Glutamatergic neuron (in vitro differentiated cells): ENCODE results near the gene AHNAK2. TPM values are rescaled to one million over a fixed set of nuclear protein-coding genes. Genes with fewer than 3 reads are reported as not detected.
"Not testable (repeated sequence)": the region's sequence is repeated elsewhere in the genome, so short reads cannot be mapped to it uniquely, and the experiment has no call there.

Experiments
- DNase-seq: peaks from one replicate; pipeline ENCODE4 v3.0.0; 2022
- H3K27ac Mint-ChIP-seq: one replicate; pipeline ENCODE4 v1.8.0; 2020; ENCODE audit warnings: mild to moderate bottlenecking, mixed read lengths, inconsistent platforms; ENCODE audit not compliant: unreplicated experiment
- H3K27me3 Mint-ChIP-seq: one replicate; pipeline ENCODE4 v1.8.0; 2020; ENCODE audit warnings: mild to moderate bottlenecking, moderate library complexity, mixed read lengths, inconsistent platforms; ENCODE audit not compliant: unreplicated experiment
- H3K36me3 Mint-ChIP-seq: one replicate; pipeline ENCODE4 v1.8.0; 2020; ENCODE audit warnings: mild to moderate bottlenecking, mixed read lengths, inconsistent platforms; ENCODE audit not compliant: unreplicated experiment
- H3K4me1 Mint-ChIP-seq: one replicate; pipeline ENCODE4 v1.8.0; 2020; ENCODE audit warnings: mild to moderate bottlenecking, low read depth, mixed read lengths, inconsistent platforms; ENCODE audit not compliant: unreplicated experiment
- H3K4me3 Mint-ChIP-seq: one replicate; pipeline ENCODE4 v1.8.0; 2020; ENCODE audit warnings: mild to moderate bottlenecking, mixed read lengths, inconsistent platforms; ENCODE audit not compliant: unreplicated experiment
- H3K9me3 Mint-ChIP-seq: one replicate; pipeline ENCODE4 v1.8.0; 2020; ENCODE audit warnings: mild to moderate bottlenecking, moderate library complexity, mixed read lengths, inconsistent platforms; ENCODE audit not compliant: unreplicated experiment
- total RNA-seq: library from RNA; stranded (reverse); fragmentation: NEBNext Ultra II Directional; extraction: Animal tissue kit (Norgen Biotek cat#: 25700); gene quantifications from one replicate; pipeline ENCODE4 v1.2.1, GENCODE V29; 2021; ENCODE audit not compliant: unreplicated experiment
- TF ChIP-seq, protein P1 (sequence below): fragments of 200-600 bp; sonication (generic); IDR thresholded peaks from one replicate; pipeline ENCODE4 v1.5.0; 2021; ENCODE audit not compliant: partially characterized antibody, unreplicated experiment

Gene AHNAK2
- total RNA-seq, 1 donor from 2014 or later: 44.8 TPM

DNA sequence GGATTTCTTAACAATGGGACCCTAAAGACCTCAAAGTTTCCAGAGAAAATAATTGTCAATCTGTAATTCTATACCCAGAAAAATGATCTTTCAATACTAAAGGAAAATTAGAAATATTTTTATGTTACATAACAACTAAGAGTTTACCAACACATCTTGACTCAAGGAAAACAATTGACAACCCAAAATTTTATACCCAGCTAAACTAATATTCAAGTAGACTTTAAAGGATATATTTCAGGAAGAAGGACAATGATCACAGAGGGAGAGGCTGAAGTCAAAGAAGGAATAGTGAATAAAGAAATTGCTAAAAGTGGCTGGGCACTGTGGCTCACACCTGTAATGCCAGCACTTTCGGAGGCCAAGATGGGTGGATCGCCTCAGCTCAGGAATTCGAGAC, 66.1 kb downstream of the AHNAK2 start:
- Mint-ChIP-seq H3K4me3 (no peak overlapping the region), H3K27me3 (peaks cover 9% of the 10 kb centered on the region), H3K36me3 (peaks cover 23% of the 10 kb centered on the region), H3K9me3 (peaks cover 7% of the 10 kb centered on the region), H3K4me1 (no peaks in the 10 kb centered on the region), H3K27ac (no peak overlapping the region)
- TF ChIP-seq, protein P1, sequence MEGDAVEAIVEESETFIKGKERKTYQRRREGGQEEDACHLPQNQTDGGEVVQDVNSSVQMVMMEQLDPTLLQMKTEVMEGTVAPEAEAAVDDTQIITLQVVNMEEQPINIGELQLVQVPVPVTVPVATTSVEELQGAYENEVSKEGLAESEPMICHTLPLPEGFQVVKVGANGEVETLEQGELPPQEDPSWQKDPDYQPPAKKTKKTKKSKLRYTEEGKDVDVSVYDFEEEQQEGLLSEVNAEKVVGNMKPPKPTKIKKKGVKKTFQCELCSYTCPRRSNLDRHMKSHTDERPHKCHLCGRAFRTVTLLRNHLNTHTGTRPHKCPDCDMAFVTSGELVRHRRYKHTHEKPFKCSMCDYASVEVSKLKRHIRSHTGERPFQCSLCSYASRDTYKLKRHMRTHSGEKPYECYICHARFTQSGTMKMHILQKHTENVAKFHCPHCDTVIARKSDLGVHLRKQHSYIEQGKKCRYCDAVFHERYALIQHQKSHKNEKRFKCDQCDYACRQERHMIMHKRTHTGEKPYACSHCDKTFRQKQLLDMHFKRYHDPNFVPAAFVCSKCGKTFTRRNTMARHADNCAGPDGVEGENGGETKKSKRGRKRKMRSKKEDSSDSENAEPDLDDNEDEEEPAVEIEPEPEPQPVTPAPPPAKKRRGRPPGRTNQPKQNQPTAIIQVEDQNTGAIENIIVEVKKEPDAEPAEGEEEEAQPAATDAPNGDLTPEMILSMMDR: no peak
- DNase-seq: no peak

DNA sequence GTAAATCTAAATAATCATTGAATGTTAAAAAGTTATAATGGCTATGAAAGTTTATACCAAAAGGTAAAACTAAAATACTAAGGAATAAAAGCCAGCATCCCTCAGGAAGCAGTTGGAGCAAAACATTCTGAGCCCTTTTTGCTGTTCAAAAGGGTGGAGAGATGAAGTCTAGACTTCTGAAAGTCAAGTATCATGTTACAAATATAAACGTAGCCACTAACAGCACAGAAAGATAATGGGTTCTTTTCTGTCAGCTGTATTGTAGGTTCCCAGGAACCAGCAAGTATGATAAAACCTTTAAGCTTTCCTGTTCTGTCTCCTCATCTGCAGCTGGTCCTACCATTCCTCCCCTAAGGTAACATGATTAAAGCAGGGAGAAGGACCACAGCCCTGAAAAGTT, 69.9 kb downstream of the AHNAK2 start:
- DNase-seq: no peak
- Mint-ChIP-seq H3K27me3 (peaks cover 14% of the 10 kb centered on the region), H3K36me3 (peaks cover 39% of the 10 kb centered on the region), H3K27ac (no peak overlapping the region), H3K9me3 (peaks cover 7% of the 10 kb centered on the region), H3K4me1 (no peaks in the 10 kb centered on the region), H3K4me3 (no peak overlapping the region)
- TF ChIP-seq, protein P1: no peak

DNA sequence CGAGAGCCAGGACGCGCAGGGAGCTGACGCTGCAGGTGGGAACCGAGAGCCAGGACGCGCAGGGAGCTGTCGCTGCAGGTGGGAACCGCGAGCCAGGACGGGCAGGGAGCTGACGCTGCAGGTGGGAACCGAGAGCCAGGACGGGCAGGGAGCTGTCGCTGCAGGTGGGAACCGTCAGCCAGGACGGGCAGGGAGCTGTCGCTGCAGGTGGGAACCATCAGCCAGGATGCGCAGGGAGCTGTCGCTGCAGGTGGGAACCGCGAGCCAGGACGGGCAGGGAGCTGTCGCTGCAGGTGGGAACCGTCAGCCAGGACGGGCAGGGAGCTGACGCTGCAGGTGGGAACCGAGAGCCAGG, 72.6 kb downstream of the AHNAK2 start:
- peaks cover 11% of the 10 kb centered on the region for H3K27me3 Mint-ChIP-seq
- not testable (repeated sequence) for H3K9me3 Mint-ChIP-seq, H3K4me3 Mint-ChIP-seq, H3K27ac Mint-ChIP-seq, DNase-seq, H3K4me1 Mint-ChIP-seq
- H3K36me3 Mint-ChIP-seq: peaks cover 30% of the 10 kb centered on the region

DNA sequence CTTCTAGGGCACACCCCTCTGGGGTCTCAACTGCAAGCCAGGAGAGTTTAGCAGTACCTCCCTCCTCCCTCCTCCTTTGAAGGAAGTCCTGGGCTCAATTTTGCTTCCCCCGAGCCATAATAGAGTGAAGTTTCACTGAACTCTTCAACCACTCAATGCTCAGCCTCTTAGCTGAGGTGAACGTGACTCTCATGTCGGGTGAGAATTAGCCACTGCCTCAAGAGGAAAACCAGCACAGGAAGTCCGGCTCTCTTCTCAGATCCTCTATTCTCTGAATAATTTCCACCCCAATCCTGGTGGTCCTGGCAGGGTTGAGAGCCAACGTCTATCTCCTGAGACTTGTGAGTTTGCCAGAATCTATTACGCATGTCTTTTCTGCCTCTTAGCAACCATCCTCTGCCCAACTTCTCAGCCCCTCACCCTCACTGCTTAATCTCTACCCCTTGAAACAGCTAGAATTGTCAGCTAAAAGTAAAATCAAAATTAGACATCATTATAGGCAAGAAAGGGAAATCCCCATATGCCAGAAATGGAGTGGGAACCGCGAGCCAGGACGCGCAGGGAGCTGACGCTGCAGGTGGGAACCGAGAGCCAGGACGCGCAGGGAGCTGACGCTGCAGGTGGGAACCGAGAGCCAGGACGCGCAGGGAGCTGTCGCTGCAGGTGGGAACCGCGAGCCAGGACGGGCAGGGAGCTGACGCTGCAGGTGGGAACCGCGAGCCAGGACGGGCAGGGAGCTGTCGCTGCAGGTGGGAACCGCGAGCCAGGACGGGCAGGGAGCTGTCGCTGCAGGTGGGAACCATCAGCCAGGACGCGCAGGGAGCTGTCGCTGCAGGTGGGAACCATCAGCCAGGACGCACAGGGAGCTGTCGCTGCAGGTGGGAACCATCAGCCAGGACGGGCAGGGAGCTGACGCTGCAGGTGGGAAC, 73.3 kb downstream of the AHNAK2 start:
- H3K9me3 Mint-ChIP-seq, DNase-seq, H3K4me1 Mint-ChIP-seq, H3K4me3 Mint-ChIP-seq, H3K27ac Mint-ChIP-seq: not testable (repeated sequence)
- Mint-ChIP-seq H3K27me3 (peaks cover 11% of the 10 kb centered on the region), H3K36me3 (peaks cover 25% of the 10 kb centered on the region)

DNA sequence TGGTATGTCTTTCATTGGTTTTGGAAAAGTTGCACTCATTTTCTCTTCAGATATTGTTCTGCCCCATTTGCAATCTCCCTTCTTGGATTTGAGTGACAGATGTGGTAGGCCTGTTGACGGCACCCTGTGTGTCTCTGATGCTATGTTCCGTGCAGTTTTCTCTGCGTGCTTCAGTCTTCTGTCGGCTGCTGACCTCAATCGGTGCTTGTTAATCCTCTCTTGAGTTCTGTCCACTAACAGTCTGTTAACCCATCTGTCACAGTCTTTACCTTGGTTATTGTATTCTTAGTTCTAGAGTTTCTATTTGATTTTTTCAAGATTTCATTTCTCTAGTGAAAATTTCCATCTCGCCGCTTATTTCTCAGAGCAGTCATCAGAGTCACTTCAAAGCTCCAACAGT, 74.2 kb downstream of the AHNAK2 start:
- H3K36me3 Mint-ChIP-seq: peaks cover 22% of the 10 kb centered on the region
- H3K27me3 Mint-ChIP-seq: peaks cover 11% of the 10 kb centered on the region
- H3K4me3 Mint-ChIP-seq: no peak overlapping the region
- no peaks in the 10 kb centered on the region for H3K4me1 Mint-ChIP-seq
- no peak overlapping the region for H3K27ac Mint-ChIP-seq
- H3K9me3 Mint-ChIP-seq: peaks cover 2% of the 10 kb centered on the region
- no peak for DNase-seq
- TF ChIP-seq, protein P1: no peak
